Renal pelvis (tissue), 4 donors: ENCODE results near the gene CXCL9. TPM values are rescaled to one million over a fixed set of nuclear protein-coding genes. Genes with fewer than 3 reads are reported as not detected.
"Not testable (repeated sequence)": the region's sequence is repeated elsewhere in the genome, so short reads cannot be mapped to it uniquely, and the experiment has no call there.

Source experiments
- DNase-seq: peaks from one replicate; pipeline ENCODE4 v3.0.0-alpha.2; 2013
- polyA plus RNA-seq, 3 donors: library from polyadenylated mRNA; unstranded; fragments of 120-200 nt; gene quantifications; one replicate each; pipeline ENCODE4 v1.2.1, GENCODE V29; 2013; ENCODE audit not compliant: insufficient read length in 3 of 3

CXCL9 gene
- polyA plus RNA-seq, 3 donors, result not detected

DNA sequence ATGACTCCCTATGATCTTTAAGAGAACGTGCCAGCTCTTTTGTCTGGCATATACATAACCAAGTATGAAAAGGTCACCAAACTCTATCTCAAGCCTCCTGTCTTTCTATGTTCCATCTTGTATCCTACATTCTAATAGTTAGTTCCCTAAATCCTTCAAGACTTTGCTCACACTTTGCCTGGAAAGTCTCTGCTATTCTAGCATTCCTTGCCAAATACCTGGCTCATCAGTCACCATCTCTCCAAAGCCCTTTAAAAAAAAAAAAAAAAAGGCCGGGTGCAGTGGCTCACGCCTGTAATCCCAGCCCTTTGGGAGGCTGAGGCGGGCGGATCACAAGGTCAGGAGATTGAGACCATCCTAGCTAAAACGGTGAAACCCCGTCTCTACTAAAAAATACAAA, 48.8 kb downstream of the CXCL9 start:
- DNase-seq, result not testable (repeated sequence)

- not testable (repeated sequence) for DNase-seq
These were observed 52.5 kb downstream of the CXCL9 start for GRCh38 chr4:75954811-75955210.

DNA sequence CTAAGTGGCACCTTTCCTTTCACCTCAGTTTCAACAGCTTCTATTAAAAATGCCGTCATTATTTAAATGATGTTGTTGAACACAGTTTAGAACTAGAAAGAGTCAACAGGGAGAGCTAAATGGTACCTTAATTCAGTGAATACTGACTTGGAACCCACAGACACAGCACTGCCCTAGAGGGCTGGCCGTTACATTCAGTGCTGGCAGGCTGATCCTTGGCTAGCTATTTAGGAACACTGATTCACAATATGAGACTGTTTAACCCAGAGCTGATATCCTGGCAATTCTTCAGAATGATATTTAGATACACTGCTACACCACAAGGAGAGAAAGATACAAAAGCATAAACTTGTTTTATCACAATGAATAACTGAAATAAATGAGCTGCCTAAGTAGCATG, 53.8 kb downstream of the CXCL9 start:
- DNase-seq, result no peak

Other genes with a start within 250 kb of the CXCL9 start
- under 1 TPM in 2 of 3 donors, not detected in 1; 0.04 to 0.15 TPM for gene PPEF2, start 105.1 kb downstream of the CXCL9 start, polyA plus RNA-seq
- 10 to 100 TPM; 12.0 to 15.7 (median 14.3) TPM for gene NAAA, start 66.5 kb downstream of the CXCL9 start, polyA plus RNA-seq
- gene SDAD1, start 16.6 kb downstream of the CXCL9 start, polyA plus RNA-seq, result 10 to 100 TPM; 42.0 to 45.2 (median 45.0) TPM
- 1 to 10 TPM; 3.6 to 4.7 (median 4.1) TPM for gene CXCL10, start 16.0 kb upstream of the CXCL9 start, polyA plus RNA-seq
- under 1 TPM; 0.33 to 0.38 (median 0.33) TPM for gene CXCL11, start 28.6 kb upstream of the CXCL9 start, polyA plus RNA-seq
- under 1 TPM; 0.27 to 0.86 (median 0.68) TPM for gene ART3, start 67.2 kb upstream of the CXCL9 start, polyA plus RNA-seq
- gene NUP54, start 140.9 kb upstream of the CXCL9 start, polyA plus RNA-seq, result 10 to 100 TPM; 67.3 to 93.6 (median 79.2) TPM
- gene SCARB2, start 206.3 kb upstream of the CXCL9 start, polyA plus RNA-seq, result 100 to 1,000 TPM; 154 to 171 (median 161) TPM
- gene FAM47E, start 244.2 kb upstream of the CXCL9 start, polyA plus RNA-seq, result 10 to 100 TPM in 1 of 3 donors, 1 to 10 TPM in 2; 6.6 to 10.4 (median 9.3) TPM